ENCODE measurements around the gene ARHGAP10.

DNA sequence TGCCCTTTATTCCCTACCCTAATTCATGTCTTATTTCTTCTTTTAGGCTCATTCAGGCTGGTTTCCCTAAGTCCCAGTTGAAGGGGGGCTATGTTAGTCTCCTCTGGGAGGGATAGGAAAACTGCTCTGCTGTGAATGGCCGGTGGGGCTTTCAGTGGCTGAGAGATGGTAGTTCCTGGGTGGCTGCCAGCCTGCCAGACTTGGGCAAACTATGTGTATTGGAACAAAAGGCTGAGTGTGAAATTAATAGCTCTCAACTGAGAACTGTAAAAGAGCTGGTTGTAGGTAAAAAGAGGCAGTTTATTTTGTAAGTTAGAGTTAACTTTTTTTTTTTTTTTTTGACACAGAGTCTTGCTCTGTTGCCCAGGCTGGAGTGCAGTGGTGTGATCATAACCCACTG lies 28.8 kb downstream of the ARHGAP10 start:
- no peak for TF ChIP-seq POLR2A (IDR thresholded peaks at IDR 0.05)
- TF ChIP-seq, protein P1, sequence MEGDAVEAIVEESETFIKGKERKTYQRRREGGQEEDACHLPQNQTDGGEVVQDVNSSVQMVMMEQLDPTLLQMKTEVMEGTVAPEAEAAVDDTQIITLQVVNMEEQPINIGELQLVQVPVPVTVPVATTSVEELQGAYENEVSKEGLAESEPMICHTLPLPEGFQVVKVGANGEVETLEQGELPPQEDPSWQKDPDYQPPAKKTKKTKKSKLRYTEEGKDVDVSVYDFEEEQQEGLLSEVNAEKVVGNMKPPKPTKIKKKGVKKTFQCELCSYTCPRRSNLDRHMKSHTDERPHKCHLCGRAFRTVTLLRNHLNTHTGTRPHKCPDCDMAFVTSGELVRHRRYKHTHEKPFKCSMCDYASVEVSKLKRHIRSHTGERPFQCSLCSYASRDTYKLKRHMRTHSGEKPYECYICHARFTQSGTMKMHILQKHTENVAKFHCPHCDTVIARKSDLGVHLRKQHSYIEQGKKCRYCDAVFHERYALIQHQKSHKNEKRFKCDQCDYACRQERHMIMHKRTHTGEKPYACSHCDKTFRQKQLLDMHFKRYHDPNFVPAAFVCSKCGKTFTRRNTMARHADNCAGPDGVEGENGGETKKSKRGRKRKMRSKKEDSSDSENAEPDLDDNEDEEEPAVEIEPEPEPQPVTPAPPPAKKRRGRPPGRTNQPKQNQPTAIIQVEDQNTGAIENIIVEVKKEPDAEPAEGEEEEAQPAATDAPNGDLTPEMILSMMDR (IDR thresholded peaks at IDR 0.05), result no peak

Measured in Peyer's patch (tissue), 4 donors.